HPDE6-E6E7 (cell line): ENCODE measurements around the gene EEF2KMT.
A peak's percentile ranks its signal among the peaks of the same experiment; 100 is the strongest.
"Not testable (repeated sequence)": the region's sequence is repeated elsewhere in the genome, so short reads cannot be mapped to it uniquely, and the experiment has no call there.

Experiments
- DNase-seq: peaks from one replicate; pipeline ENCODE4 v3.0.0; 2011; ENCODE audit warnings: missing footprints; ENCODE audit errors: extremely low spot score

Gene EEF2KMT

GRCh38 chr16:5095145-5095830, 2.3 kb downstream of the EEF2KMT start:
- DNase-seq: not testable (repeated sequence)

DNA sequence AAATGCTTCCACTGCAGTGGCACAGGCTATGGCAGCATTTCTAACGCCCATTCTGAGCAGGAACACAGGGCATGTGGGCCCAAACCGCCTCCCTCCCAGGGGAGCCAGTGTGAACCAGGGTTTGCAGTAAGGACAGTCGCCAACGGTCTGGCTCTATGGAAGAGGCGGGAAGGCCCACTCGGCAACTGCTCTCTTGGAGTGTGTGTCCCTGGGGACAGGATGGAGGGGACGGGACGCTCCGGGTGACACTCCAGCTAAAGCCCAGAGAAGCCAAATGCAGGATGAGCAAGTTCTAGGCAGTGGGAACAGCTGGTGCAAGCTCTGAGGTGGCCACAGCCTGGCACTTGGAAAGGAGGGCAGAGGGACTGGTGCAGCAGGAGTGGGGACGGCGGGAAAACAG, 3.8 kb downstream of the EEF2KMT start:
- not testable (repeated sequence) for DNase-seq

- not testable (repeated sequence) for DNase-seq
These were observed 4.5 kb downstream of the EEF2KMT start for GRCh38 chr16:5093081-5093480.

DNA sequence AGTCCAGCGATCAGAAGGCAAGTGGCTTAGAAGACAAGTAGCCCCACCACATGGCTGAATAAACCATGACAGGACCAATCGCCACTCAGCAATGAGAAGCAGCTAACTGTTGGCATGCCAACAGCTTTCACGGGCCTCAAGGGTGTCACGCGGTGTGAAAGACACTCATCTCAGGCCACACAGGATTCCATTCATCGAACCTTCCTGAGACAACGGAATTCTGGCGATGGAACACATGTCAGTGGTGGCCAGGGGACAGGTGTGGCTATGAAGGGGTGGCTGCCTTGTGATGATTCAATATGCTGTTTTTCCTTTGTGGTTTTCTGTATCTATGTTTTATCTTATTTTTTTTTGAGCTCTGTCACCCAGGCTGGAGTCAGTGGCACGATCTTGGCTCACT, 7.0 kb downstream of the EEF2KMT start:
- not testable (repeated sequence) for DNase-seq

DNA sequence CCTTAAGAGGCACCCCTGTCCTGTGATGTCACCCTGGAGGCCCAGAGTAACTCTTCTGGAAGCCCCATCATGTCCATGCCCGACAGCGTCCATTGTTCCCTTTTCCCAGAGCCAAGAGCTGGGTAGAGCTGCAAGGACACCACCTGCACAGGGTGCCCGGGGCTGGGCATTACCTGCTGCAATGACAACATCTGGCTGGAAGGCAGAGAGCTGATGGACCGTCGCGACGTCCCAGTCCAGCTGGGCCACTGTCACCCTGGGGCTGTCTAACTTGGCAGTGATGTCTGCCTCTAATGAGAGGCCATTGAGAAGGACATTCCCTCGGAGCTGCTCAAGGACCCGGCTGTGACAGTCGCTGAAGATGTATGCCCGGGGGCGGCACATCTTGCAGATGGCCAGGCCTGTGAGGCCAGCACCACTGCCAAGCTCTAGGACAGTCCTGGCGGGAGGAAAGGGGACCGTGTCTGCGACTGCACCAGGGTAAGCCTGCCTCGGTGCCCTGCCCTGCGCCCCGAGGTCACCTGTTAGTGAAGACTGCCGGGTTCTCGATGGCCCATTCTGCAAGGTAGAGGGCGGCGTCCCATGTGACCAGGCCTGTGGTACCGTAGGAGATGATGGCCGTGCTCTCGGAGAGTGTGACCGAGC, 7.6 kb downstream of the EEF2KMT start:
- DNase-seq: not testable (repeated sequence)

GRCh38 chr16:5088936-5089335, 8.7 kb downstream of the EEF2KMT start:
- DNase-seq: not testable (repeated sequence)

DNA sequence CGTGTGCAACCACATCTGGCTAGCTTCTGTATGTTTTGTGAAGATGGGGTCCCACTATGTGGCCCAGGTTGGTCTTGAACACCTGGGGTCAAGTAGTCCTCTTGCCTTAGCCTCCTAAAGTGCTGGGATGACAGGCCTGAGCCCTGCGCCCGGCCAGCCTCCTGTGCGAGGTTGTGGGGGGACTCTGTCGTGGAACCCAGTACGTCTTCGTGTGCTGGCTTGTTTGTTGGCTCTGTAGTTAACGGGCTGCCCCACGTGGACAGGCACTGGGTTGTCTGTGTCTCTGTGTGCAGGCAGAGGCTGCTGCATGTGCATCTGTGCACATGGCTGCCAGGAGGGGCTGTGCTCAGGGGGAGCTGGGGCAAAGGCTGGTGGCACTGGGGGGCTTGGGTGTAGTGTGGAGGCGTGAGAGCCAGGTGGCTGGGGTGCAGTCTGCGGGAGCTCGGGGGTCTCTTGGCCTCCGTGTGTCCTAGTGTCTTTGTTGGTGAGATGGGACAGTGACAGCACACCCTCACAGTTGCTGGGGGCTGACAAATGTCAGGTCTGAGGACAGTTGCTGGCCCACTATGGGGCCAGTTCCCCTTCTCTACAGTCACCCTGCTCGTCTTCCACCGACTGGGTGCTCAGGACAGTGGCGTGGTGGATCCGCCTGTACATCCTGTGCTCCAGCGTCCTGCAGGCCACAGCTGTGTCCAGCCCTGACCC, 9.4 kb downstream of the EEF2KMT start:
- not testable (repeated sequence) for DNase-seq

GRCh38 chr16:5085716-5086115, 11.9 kb downstream of the EEF2KMT start:
- DNase-seq: not testable (repeated sequence)

GRCh38 chr16:5084802-5085201, 12.8 kb downstream of the EEF2KMT start:
- DNase-seq: not testable (repeated sequence)

GRCh38 chr16:5084099-5084731, 13.4 kb downstream of the EEF2KMT start:
- DNase-seq: not testable (repeated sequence)

GRCh38 chr16:5083646-5084045, 13.9 kb downstream of the EEF2KMT start:
- not testable (repeated sequence) for DNase-seq

- DNase-seq: not testable (repeated sequence)
These were observed 16.6 kb downstream of the EEF2KMT start for GRCh38 chr16:5080996-5081395.

- DNase-seq: not testable (repeated sequence)
These were observed 17.1 kb downstream of the EEF2KMT start for GRCh38 chr16:5080461-5080860.

GRCh38 chr16:5078626-5079025, 19.0 kb downstream of the EEF2KMT start:
- DNase-seq: no peak

DNA sequence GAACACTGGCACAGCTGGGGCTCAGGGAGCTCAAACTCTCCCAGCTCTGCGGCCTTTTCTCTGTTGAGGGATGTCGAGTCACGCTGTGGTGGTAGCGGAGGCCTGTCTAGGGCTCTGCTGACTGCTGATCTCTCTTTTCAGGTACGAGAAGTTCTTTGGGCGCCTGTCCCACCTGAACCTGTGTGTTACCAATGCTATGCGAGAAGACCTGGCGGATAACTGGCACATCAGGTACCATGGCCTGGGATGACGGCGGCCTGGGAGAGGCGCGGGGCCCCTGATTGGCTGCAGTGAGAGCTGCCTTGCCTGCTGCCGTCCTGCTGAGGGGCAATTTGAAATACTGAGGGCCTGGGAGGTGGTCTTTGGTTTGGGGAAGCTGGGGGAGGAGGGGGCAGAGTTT, 20.3 kb downstream of the EEF2KMT start:
- DNase-seq: no peak

DNA sequence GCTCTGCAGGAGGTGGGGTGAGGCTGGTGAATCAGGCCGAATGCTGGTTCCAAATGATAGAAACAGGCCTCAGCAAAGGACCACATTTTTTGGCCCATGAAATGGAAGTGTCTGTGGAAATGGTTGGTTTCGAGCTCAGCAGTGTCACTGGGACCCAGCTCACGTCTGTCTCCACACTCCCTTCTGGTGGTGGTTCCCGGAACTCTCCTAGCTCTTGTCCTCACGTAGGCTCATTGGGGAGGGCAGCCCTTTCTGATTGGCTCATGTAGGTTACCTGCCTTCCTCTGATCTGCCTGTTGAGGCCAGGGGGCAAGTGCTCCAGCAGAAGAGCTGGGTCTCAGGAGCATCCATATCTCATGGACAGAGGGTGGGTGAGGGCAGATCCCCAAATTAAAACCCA, 22.0 kb downstream of the EEF2KMT start:
- no peak for DNase-seq

GRCh38 chr16:5073771-5074170, 23.8 kb downstream of the EEF2KMT start:
- not testable (repeated sequence) for DNase-seq

GRCh38 chr16:5073279-5073629, 24.3 kb downstream of the EEF2KMT start:
- DNase-seq: no peak

DNA sequence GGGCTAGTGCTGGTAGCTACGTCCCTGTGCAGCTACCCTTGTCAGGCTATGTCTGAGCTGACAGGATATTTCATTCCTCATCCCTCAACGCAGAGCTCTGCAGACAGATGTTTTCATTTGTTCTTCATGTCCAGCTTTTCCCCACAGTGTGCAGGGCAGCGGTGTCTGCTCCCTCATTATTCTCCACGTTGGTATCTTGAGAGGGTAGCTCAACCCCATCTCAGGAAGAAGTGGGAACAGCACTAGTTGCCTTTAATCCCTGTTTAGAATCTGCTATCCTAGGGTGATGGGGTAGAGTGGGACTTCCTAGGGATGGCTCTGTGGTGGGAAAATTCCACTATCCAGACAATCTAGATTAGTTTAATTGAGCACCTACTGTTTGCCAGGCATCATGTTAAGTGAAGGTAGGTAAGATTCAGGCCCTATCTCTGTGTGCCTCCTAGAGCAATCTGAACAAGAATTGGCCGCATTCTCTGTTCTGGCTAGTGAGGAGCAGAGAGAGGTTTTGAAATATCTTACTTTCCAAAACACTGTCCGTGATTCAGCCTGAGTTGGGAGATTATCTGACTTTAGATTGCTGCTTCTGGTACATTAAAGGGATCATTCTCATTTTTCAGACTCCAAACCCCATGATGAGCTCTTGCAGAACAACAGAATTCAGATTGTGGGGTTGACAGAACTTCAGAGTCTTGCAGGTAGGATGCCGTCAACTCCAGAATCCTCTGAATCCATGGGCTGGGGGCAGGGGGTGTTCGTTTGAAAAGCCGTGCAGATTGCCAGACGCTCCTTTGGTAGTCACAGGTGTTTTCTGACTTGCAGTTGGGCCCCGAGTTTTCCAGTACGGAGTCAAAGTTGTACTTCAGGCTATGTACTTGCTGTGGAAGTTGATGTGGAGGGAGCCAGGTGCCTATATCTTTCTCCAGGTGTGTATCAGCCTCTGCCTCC, 25.0 kb downstream of the EEF2KMT start:
- DNase-seq: no peak

- DNase-seq: peak; percentile 90
These were observed 25.8 kb downstream of the EEF2KMT start, which contains the start of gene ALG1 for GRCh38 chr16:5071681-5072333. Gene ALG1 (plus strand): TSS chr16:5071843. CDS start chr16:5071850, 7 bp downstream.

- no peak for DNase-seq
These were observed 26.3 kb downstream of the EEF2KMT start for GRCh38 chr16:5071341-5071680.
